SK-N-DZ (cell line): ENCODE measurements around the gene PKD2L1.

ENCODE experiments used
- DNase-seq: peaks from one replicate; pipeline ENCODE4 v3.0.0-alpha.2; 2015; ENCODE audit warnings: low spot score

PKD2L1 gene

DNA sequence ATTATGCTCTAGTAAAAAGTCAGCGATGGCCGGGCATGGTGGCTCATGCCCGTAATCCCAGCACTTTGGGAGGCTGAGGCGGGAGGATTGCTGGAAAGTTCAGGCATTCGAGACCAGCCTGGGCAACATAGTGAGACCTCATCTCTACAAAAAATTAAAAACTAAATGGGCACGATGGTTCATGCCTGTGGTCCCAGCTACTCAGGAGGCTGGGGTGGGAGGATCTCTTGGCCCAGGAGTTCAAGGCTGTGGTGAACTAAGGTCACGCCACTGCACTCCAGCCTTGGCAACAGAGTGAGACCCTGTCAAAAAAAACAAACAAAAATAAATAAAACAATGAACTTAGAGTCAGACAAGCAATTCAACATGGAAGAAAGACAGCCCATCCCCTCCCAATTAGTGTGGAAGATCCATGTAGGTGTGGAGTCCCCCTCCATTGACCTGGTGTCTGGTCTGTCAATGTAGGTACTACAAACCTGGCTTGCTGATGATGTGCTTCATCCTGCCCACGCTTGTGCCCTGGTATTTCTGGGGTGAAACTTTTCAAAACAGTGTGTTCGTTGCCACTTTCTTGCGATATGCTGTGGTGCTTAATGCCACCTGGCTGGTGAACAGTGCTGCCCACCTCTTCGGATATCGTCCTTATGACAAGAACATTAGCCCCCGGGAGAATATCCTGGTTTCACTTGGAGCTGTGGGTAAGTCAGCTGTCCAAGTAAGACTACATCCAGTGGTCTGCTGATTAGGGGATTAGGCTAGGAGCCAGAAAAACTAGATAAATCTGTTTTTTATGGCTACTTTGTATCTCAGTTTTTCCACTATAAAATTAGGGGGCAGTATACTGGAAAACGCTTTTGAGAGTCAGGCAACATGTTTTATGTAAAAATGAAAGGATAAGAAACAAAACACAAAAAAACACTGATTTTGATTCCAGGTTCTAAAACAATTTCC lies 26.3 kb upstream of the PKD2L1 start:
- DNase-seq: no peak

DNA sequence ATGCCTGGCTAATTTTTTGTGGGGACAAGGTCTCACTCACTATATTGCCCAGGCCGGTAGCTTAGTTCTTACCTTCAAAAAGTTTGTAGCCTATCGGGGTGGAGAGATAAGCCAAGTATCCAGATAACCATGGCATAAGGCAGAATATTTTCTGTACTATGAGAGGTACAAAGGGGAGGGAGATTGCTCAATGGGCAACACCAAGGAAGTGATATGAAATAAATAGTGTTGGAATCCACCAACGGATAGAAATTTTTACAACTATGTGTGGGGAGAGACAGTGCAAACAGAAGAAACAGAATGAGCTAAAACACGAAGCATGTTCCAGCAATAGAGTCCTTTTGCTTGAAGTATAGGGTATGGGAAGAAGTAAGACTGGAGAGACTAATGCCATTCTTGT lies 25.1 kb upstream of the PKD2L1 start:
- no peak for DNase-seq

GRCh38 chr10:100353770-100354485 lies 23.9 kb upstream of the PKD2L1 start:
- DNase-seq: no peak

GRCh38 chr10:100350914-100351485 lies 21.0 kb upstream of the PKD2L1 start:
- no peak for DNase-seq

GRCh38 chr10:100349672-100350071 lies 19.6 kb upstream of the PKD2L1 start:
- DNase-seq: no peak

- DNase-seq: no peak
These were observed 19.1 kb upstream of the PKD2L1 start for GRCh38 chr10:100349087-100349486.

DNA sequence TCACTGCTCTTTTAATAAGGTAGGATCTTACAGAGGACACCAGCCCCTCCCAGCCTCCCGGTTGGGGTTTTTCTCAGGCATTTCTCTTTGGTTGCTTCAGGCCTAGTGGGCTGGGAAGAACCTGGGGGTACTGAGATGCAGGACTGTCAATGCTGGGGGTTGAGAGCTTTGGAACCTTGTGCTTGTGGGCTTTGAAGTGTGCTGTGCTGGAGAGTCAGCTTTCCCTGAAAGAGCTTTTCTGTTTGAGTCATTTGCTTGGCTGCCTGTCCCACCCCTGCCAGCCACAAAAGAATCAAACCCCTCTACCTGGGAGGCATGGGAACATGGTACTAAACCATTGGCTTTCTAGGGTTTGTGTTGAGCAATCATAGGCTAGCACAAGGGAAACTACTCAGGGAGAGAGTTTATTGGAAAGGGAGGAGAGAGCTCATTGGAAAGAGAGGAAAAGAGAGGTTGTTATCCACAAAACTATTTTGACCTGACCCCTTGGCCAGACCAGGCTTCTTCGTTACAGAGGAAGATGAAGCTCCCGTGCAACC lies 18.4 kb upstream of the PKD2L1 start:
- no peak for DNase-seq

DNA sequence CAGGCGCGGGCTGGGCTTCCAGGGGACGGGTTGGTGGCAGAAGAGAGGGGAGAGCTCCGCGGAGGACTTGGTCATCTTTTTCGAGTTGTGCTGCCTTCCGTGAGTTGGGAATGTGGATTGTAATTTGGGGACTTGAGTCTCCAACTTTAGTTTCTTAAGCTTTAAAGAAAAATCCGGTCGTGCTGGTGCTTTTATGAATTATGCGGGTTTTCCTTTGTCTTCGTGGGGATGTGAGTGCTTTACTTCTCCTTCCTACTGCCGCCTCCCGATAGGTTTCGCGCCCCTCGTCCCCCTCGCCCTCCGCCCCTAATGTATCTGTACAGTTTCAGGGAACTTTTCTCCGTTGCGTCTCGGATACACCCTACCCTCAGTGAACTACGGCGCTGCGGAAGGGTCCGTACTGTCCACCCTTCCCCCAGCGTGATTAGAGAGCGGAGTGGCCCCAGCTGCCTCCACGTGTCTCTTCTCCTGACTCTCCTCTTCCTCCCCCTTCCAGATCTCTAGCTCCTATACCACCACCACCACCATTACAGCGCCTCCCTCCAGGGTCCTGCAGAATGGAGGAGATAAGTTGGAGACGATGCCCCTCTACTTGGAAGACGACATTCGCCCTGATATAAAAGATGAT lies 17.7 kb upstream of the PKD2L1 start:
- DNase-seq: no peak

DNA sequence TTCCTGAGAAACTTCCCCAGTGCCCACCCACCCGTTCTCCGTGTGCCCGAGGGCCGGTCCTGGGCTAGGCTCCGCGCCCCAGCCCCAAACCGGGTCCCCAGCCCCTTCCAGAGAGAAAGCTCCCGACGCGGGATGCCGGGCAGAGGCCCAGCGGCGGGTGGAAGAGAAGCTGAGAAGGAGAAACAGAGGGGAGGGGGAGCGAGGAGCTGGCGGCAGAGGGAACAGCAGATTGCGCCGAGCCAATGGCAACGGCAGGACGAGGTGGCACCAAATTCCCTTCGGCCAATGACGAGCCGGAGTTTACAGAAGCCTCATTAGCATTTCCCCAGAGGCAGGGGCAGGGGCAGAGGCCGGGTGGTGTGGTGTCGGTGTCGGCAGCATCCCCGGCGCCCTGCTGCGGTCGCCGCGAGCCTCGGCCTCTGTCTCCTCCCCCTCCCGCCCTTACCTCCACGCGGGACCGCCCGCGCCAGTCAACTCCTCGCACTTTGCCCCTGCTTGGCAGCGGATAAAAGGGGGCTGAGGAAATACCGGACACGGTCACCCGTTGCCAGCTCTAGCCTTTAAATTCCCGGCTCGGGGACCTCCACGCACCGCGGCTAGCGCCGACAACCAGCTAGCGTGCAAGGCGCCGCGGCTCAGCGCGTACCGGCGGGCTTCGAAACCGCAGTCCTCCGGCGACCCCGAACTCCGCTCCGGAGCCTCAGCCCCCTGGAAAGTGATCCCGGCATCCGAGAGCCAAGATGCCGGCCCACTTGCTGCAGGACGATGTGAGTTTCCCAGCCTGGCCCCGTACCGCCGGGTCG lies 16.9 kb upstream of the PKD2L1 start, which contains the start of gene SCD:
SCD (plus strand) TSS at position 469 of the 803 bp plus-strand sequence; CDS start at position 741, 272 bp downstream.
- peak; percentile 98 for DNase-seq

- peak; percentile 92 for DNase-seq
These were observed 16.3 kb upstream of the PKD2L1 start for GRCh38 chr10:100346351-100346764.

DNA sequence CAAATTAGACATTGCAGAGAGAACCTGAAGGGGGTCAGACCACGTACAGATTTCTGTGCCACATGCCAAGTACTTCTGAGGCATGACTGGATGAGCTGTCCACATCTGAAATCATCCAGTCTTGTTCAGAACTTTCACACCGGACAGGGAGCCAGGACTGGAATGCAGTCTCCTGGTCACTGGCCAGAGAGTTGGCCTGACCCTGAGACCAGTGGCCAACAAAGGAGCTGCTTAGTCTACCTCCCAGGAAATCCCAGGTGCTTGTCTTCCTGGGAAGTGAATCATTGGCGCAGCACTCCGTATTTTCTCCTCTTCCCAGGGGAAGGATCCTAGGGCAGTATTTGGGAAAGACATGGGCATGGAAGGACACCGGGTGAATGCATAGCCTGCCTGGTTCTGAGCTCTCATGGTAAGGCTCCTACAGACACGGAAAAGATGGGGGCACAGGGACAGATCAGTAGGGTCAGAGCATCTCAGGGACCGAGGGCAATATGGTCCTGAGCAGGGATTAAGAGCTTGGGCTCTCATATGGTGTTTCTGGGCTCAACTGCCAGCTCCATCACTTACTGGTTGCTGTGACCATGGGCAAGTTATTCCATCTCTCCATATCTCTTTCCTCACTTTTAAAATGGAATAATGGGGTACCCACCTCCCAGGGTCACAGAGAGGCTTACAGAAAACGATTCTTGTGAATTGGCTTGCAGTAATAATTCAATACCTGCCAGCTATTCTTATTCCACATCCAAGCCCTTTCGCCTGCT lies 15.7 kb upstream of the PKD2L1 start:
- peak; percentile 37 for DNase-seq

DNA sequence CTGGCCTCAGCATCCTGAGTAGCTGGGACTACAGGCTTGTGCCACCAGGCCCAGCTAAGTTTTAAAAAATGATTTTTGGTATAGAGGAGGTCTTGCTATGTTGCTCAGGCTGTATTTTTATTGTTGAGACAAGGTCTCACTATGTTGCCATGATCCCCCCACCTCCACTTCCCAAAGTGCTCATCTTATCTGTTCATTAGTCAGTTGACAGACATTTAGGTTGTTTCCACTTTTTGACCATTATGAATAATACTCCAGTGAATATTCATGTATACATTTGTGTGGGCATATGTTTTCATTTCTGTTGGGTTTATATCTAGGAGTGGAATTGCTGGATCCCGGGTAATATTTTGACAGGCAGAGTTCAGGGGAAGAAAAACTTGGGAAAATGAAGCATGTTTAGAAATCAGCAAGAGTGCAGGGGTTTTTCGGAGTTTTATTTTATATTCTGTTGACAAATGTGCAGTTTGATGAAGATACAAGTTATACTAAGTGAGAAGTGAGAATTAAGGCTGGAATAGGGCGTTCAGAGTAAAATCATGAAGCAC lies 14.3 kb upstream of the PKD2L1 start:
- no peak for DNase-seq

DNA sequence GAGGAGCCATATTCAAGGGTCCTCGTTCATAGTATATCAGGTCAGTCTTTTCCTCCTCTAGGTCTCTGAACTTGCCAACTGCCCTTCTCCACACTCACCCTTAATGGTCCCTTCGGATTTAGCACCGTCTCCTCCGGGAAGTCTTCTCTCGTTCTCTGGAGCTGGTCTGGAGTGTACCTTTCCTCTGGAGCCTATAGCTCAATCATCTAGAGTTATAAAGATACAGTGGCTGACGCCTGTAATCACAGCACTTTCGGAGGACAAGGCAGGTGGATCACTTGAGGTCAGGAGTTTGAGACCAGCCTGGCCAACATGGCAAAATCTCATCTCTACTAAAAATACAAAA lies 12.6 kb upstream of the PKD2L1 start:
- no peak for DNase-seq

GRCh38 chr10:100341953-100342626 lies 12.1 kb upstream of the PKD2L1 start:
- peak; percentile 82 for DNase-seq

DNA sequence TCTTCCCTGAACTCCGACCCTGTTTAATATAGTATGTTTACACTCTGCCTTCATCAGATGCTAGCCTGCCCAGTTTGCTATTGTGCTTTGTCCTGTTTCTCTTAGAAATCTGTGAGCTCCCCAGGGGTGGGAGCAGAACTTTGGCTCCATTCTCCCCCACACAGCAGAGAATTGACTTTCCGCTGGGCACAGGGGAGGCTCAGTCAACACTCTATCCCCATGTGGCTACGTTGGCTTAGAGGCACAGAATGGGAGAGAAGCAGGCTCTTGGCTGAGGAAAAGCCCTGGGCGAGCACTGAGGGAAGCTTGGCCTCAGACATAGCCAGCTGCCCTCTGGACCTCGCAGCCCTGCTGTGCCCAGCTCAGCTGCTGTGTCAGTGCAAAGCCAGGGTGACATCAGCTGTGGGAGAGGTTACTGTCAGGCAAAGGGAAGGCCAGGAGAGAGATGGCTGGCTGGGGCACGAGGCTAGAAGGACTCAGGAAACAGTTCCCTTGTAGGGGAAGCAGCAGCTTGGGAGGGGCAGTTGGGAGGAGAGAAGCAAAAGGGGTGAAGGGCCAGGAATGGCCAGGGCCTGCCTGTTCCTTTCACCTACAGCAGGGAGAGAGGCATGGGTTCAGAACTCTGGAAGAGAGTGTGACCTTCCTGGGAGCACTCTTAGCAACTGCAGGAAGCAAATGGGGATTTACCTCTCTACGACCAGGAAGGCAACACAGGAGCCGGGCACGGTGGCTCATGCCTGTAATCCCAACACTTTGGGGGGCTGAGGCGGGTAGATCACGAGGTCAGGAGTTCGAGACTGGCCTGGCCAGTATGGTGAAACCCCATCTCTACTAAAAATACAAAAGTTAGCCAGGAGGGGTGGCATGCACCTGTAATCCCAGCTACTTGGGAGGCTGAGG lies 11.2 kb upstream of the PKD2L1 start:
- no peak for DNase-seq

DNA sequence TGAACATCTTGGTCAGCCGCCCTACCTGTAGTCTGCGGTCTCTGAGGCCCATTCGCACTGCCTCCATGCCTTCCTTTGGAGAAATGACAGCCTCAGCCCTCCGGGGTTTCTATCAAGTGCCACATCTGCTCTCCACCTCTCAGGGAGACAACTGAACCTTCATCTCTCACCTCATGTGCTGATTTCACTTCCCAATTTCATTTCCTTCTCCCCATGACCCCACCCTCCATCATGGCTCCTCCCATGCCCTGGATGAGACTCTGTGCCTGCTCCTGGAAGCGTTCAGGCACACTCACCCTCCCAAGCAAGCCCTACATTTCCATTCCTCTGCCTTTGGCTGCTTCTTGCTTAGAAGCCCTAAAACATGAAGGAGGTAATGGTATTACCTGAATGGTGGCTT lies 9.2 kb upstream of the PKD2L1 start:
- DNase-seq: no peak

- peak; percentile 75 for DNase-seq
These were observed 8.5 kb upstream of the PKD2L1 start for GRCh38 chr10:100338434-100339036.

- DNase-seq: no peak
These were observed 4.7 kb upstream of the PKD2L1 start for GRCh38 chr10:100334762-100335161.
